ENCODE results near the gene PLCL1.

DNA sequence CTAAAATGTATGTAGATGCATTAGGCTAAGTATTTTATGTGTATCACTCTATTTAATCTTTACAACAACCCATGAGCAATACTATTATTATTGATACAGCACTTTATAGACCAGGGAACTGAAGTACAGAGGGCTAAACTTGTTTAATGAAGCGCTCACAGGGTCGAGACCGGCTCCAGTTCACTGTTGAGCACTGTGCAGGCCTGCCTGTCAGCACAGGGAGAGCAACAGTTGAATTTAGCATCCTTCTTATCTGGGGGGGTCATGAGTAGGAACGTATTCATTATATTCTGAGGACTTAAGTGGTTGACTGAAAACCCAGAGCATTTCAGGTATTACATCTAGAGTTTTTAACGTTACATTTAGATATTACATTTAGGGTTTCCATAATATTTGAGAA is 120.1 kb downstream of the PLCL1 start:
- TF ChIP-seq, protein P1, sequence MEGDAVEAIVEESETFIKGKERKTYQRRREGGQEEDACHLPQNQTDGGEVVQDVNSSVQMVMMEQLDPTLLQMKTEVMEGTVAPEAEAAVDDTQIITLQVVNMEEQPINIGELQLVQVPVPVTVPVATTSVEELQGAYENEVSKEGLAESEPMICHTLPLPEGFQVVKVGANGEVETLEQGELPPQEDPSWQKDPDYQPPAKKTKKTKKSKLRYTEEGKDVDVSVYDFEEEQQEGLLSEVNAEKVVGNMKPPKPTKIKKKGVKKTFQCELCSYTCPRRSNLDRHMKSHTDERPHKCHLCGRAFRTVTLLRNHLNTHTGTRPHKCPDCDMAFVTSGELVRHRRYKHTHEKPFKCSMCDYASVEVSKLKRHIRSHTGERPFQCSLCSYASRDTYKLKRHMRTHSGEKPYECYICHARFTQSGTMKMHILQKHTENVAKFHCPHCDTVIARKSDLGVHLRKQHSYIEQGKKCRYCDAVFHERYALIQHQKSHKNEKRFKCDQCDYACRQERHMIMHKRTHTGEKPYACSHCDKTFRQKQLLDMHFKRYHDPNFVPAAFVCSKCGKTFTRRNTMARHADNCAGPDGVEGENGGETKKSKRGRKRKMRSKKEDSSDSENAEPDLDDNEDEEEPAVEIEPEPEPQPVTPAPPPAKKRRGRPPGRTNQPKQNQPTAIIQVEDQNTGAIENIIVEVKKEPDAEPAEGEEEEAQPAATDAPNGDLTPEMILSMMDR (IDR thresholded peaks at IDR 0.05), result no peak
- TF ChIP-seq POLR2A (IDR thresholded peaks at IDR 0.05), result no peak
